Caco-2 (cell line): Measurements from ENCODE around the gene SRGAP1. TPM values are rescaled to one million over a fixed set of nuclear protein-coding genes. Genes with fewer than 3 reads are reported as not detected.

Source experiments
- BruUV-seq: library from RNA; stranded (reverse); fragments of 400-500 nt; replicated peaks from 2 replicates; lab custom pipeline; 2021; lab: Mats Ljungman, UMichigan
- CTCF ChIA-PET: fragments of 300-600 bp; sonication (Branson Sonifier 250); formaldehyde crosslinking; loops from one replicate; lab custom pipeline; 2022; ENCODE audit warnings: antibody characterized with exemption; lab: Charles Lee
- POLR2A ChIA-PET: fragments of 300-600 bp; sonication (Branson Sonifier 250); formaldehyde crosslinking; loops from one replicate; lab custom pipeline; 2022; ENCODE audit warnings: antibody characterized with exemption; lab: Charles Lee
- DNase-seq, 2 experiments: peaks; one replicate each; pipeline versions ENCODE4 v3.0.0 to v3.0.0-alpha.2; 2020 to 2022
- H3K27me3 ChIP-seq: replicated peaks from 2 replicates; pipeline ENCODE4 v1.6.0; 2011; ENCODE audit warnings: low read length; ENCODE audit not compliant: control insufficient read depth, insufficient read depth
- H3K36me3 ChIP-seq: 2 replicates; pipeline ENCODE4 v1.5.1; 2011; ENCODE audit warnings: low read length; ENCODE audit not compliant: control insufficient read depth, insufficient read depth
- H3K4me1 ChIP-seq: fragments of 250-450 bp; sonication (Bioruptor Pico); 2 replicates; pipeline ENCODE4 v1.5.1; 2020; ENCODE audit warnings: mild to moderate bottlenecking
- H3K4me3 ChIP-seq: 2 replicates; pipeline ENCODE4 v1.5.1; 2011; ENCODE audit warnings: low read depth, mild to moderate bottlenecking, control low read depth, low read length
- H3K9me3 ChIP-seq: fragments of 250-450 bp; sonication (Bioruptor Pico); 2 replicates; pipeline ENCODE4 v1.5.1; 2020; ENCODE audit warnings: mild to moderate bottlenecking, moderate library complexity
- H3K27ac Mint-ChIP-seq: one replicate; pipeline ENCODE4 v1.8.0; 2022; ENCODE audit warnings: mixed read lengths; ENCODE audit not compliant: unreplicated experiment
- H3K27me3 Mint-ChIP-seq: one replicate; pipeline ENCODE4 v1.8.0; 2022; ENCODE audit warnings: mixed read lengths; ENCODE audit not compliant: insufficient read depth, unreplicated experiment
- H3K36me3 Mint-ChIP-seq: one replicate; pipeline ENCODE4 v1.8.0; 2022; ENCODE audit warnings: mild to moderate bottlenecking, mixed read lengths; ENCODE audit not compliant: insufficient read depth, unreplicated experiment
- H3K4me1 Mint-ChIP-seq: one replicate; pipeline ENCODE4 v1.8.0; 2022; ENCODE audit warnings: low read depth, mixed read lengths; ENCODE audit not compliant: unreplicated experiment
- H3K4me3 Mint-ChIP-seq: one replicate; pipeline ENCODE4 v1.8.0; 2022; ENCODE audit warnings: mild to moderate bottlenecking, moderate library complexity, mixed read lengths; ENCODE audit not compliant: unreplicated experiment
- H3K9me3 Mint-ChIP-seq: one replicate; pipeline ENCODE4 v1.8.0; 2022; ENCODE audit warnings: mixed read lengths; ENCODE audit not compliant: unreplicated experiment
- intact Hi-C: fragments of 100-400 bp; cut with micrococcal nuclease; formaldehyde crosslinking; loops from one replicate; pipeline ENCODE4 v1.10.0; 2022; ENCODE audit not compliant: unreplicated experiment
- total RNA-seq: library from RNA; stranded (reverse); gene quantifications from 2 replicates; pipeline ENCODE4 v1.2.3, GENCODE V29; 2022
- TF ChIP-seq, protein P1 (sequence below), 2 experiments: fragments of 200-600 bp in 1 of 2; IDR thresholded peaks; 1 replicate in 1 of 2; 2 replicates in 1 of 2; pipeline versions ENCODE4 v1.5.1 to v1.8.0; 2011 to 2022; ENCODE audit warnings: antibody characterized with exemption in 1 of 2, control low read depth in 1 of 2, inconsistent platforms in 1 of 2, low read depth in 1 of 2, low read length in 1 of 2, mild to moderate bottlenecking in 1 of 2, moderate library complexity in 1 of 2; ENCODE audit not compliant: insufficient read depth in 1 of 2, severe bottlenecking in 1 of 2, unreplicated experiment in 1 of 2

The SRGAP1 gene
- total RNA-seq, 1 experiment from 2014 or later, result 22.1 TPM

- Mint-ChIP-seq H3K36me3 (peaks cover 11% of the 10 kb centered on the region), H3K4me1 (peaks cover 17% of the 10 kb centered on the region), H3K4me3 (no peak overlapping the region), H3K27me3 (no peaks in the 10 kb centered on the region), H3K27ac (no peak overlapping the region), H3K9me3 (no peaks in the 10 kb centered on the region)
- H3K4me3 ChIP-seq, result no peak overlapping the region
- H3K36me3 ChIP-seq, result no peaks in the 10 kb centered on the region; the same call in 1 of the 2 replicates
- H3K9me3 ChIP-seq, result no peaks in the 10 kb centered on the region; the same call in 1 of the 2 replicates
- CTCF ChIA-PET, result no interaction called here
- TF ChIP-seq, protein P1, sequence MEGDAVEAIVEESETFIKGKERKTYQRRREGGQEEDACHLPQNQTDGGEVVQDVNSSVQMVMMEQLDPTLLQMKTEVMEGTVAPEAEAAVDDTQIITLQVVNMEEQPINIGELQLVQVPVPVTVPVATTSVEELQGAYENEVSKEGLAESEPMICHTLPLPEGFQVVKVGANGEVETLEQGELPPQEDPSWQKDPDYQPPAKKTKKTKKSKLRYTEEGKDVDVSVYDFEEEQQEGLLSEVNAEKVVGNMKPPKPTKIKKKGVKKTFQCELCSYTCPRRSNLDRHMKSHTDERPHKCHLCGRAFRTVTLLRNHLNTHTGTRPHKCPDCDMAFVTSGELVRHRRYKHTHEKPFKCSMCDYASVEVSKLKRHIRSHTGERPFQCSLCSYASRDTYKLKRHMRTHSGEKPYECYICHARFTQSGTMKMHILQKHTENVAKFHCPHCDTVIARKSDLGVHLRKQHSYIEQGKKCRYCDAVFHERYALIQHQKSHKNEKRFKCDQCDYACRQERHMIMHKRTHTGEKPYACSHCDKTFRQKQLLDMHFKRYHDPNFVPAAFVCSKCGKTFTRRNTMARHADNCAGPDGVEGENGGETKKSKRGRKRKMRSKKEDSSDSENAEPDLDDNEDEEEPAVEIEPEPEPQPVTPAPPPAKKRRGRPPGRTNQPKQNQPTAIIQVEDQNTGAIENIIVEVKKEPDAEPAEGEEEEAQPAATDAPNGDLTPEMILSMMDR (IDR thresholded peaks at IDR 0.05; ENCODE audit: insufficient read depth in 1 of 2, low read depth in 1 of 2, low read length in 1 of 2, severe bottlenecking in 1 of 2, unreplicated experiment in 1 of 2), result no peak
- POLR2A ChIA-PET, result no interaction called here
- no peaks in the 10 kb centered on the region for H3K27me3 ChIP-seq
- BruUV-seq, result no TSS peak
- no peak for DNase-seq
- intact Hi-C loops, result no loop called here
- H3K4me1 ChIP-seq, result 0 out of 2 replicates have a peak, but pooled peaks cover 4% of the 10 kb centered on the region
Observed at GRCh38 chr12:63967358-63968145, 123.1 kb downstream of the SRGAP1 start.

GRCh38 chr12:63968673-63969072, 124.2 kb downstream of the SRGAP1 start:
- BruUV-seq, result no TSS peak
- POLR2A ChIA-PET, result no interaction called here
- Mint-ChIP-seq H3K4me1 (peaks cover 17% of the 10 kb centered on the region), H3K4me3 (no peak overlapping the region), H3K27ac (no peak overlapping the region), H3K36me3 (peaks cover 11% of the 10 kb centered on the region), H3K27me3 (no peaks in the 10 kb centered on the region), H3K9me3 (no peaks in the 10 kb centered on the region)
- Histone ChIP-seq H3K36me3 (no peaks in the 10 kb centered on the region; the same call in 1 of the 2 replicates), H3K9me3 (no peaks in the 10 kb centered on the region; the same call in 1 of the 2 replicates), H3K4me3 (no peak overlapping the region), H3K27me3 (no peaks in the 10 kb centered on the region), H3K4me1 (0 out of 2 replicates have a peak, but pooled peaks cover 4% of the 10 kb centered on the region)
- CTCF ChIA-PET, result no interaction called here
- TF ChIP-seq, protein P1 (IDR thresholded peaks at IDR 0.05; ENCODE audit: insufficient read depth in 1 of 2, low read depth in 1 of 2, low read length in 1 of 2, severe bottlenecking in 1 of 2, unreplicated experiment in 1 of 2), result no peak
- DNase-seq, result no peak
- intact Hi-C loops, result no loop called here

DNA sequence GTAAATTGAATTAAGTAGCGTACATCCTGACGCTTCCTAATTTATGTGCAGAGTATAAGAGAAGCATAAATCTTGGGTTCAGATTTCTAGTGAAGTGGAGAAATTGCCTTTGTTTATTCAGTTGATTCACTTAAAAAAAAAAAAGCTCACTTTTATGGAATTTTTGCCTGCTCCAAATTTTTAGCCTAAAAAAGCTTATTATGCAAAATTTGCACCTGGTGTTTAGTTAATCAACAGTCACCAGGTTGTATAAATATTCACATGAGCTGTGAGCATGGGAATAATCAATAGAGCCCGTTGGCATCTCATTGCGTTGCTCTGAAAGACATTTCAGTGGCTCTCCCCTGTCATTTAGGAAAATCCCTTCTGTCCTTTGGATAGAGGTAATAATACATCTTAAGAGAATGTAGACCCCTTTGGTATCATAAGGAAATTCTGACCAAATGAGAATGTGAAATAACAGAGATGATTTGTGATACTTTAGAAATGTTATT, 132.4 kb downstream of the SRGAP1 start:
- H3K27ac Mint-ChIP-seq, result no peak overlapping the region
- no peaks in the 10 kb centered on the region for H3K27me3 Mint-ChIP-seq
- no peaks in the 10 kb centered on the region for H3K27me3 ChIP-seq
- no peaks in the 10 kb centered on the region for H3K36me3 Mint-ChIP-seq
- TF ChIP-seq, protein P1 (IDR thresholded peaks at IDR 0.05; ENCODE audit: insufficient read depth in 1 of 2, low read depth in 1 of 2, low read length in 1 of 2, severe bottlenecking in 1 of 2, unreplicated experiment in 1 of 2), result no peak
- H3K36me3 ChIP-seq, result no peaks in the 10 kb centered on the region
- no peaks in the 10 kb centered on the region for H3K9me3 ChIP-seq
- peaks cover 11% of the 10 kb centered on the region for H3K4me1 Mint-ChIP-seq
- H3K9me3 Mint-ChIP-seq, result no peaks in the 10 kb centered on the region
- peaks cover 21% of the 10 kb centered on the region for H3K4me1 ChIP-seq
- no peak overlapping the region for H3K4me3 Mint-ChIP-seq
- intact Hi-C loops, result loop anchor here (5.0 kb wide), 1 partner anchor 130 kb away; no protein-coding TSS in a partner anchor
- CTCF ChIA-PET, result interaction anchor here (0.7 kb wide), 1 partner anchor 1718 kb away, joined by 3 read pairs; no protein-coding TSS in a partner anchor
- DNase-seq, result no peak
- BruUV-seq, result no TSS peak
- H3K4me3 ChIP-seq, result no peak overlapping the region
- POLR2A ChIA-PET, result interaction anchor here (0.7 kb wide), 1 partner anchor 73 kb away, joined by 3 read pairs; no protein-coding TSS in a partner anchor
